GM18526 (cell line): ENCODE results near the gene SCYL1.
A peak's percentile ranks its signal among the peaks of the same experiment; 100 is the strongest.

Source experiments
- POLR2A ChIP-seq: IDR thresholded peaks from 3 replicates; pipeline ENCODE4 v1.6.1; 2011; ENCODE audit not compliant: insufficient read length; ENCODE audit errors: extremely low read depth

SCYL1 gene

GRCh38 chr11:65538915-65539743 lies 14.2 kb downstream of the SCYL1 start:
- no peak for TF ChIP-seq POLR2A

GRCh38 chr11:65539744-65540289 lies 14.9 kb downstream of the SCYL1 start:
- TF ChIP-seq POLR2A, result no peak

DNA sequence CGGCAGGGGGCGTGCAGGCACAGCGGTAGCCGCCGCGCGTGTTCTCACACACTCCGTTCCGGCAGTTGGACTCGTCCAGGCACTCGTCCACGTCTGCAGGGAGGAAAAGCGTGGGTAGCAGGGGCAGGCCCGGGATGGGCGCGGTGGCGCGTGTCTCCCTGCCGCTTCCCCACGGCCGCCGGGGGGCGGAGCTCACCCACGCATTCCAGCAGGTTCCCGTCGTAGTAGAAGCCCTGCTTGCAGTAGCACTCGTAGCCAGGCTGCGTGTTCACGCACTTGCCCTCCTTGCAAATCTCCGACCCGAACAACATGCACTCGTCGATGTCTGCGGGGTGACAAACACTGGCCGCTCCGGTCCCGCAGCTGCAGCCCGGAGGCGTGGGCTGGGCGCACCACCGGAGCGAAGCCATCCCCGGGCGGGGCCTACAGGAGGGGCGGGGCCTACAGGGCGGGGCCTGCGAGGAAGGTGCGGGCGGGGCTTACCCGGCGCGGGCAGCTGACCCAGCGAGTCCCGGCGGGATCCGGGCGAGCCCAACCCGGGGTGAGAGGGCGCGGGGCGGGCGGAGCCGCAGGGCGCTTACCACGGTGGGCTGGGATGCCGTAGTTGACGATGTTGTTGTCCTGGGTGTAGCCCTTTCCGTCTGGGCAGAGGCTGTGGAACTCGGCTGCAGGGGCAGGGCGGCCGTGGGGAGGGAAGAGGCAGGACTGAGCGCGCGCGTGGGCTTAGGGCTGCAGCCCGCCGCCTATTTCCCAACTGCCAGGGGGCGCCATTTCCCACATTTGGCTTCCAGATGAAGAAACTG lies 15.6 kb downstream of the SCYL1 start:
- TF ChIP-seq POLR2A, result peak; percentile 55

GRCh38 chr11:65541093-65541982 lies 16.5 kb downstream of the SCYL1 start:
- TF ChIP-seq POLR2A, result no peak

DNA sequence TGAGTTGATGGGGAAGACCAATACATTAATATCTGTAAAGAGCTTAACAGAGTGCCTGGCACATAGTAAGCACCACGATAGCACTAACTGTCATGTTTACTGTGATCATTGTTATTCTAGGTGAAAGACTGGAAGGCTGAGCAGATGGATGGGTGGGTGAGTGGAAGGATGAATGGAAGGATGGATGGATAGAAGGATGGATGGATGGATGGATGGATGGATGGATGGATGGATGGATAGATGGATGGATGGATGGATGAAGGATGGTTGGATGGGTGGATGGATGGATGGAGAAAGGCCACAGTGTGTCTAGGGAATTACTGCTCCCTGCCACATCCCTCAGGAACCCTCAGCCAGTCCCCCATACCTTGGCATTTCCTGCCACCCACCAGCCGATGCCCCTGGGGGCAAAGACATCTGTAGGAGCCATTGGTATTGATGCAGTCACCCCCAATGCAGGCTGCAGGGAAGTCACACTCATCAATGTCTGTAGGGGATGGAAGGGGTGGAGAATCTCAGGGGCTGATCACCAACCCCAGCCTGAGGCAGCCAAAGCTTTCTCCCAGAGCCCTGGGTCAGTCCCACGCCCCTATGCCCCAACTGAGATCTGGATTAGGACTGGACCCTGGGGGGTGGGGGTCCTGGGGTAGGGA lies 18.0 kb downstream of the SCYL1 start:
- TF ChIP-seq POLR2A, result no peak

GRCh38 chr11:65545853-65546216 lies 21.0 kb downstream of the SCYL1 start:
- TF ChIP-seq POLR2A, result no peak

- peak; percentile 42 for TF ChIP-seq POLR2A
Measured at GRCh38 chr11:65546217-65546958, 21.5 kb downstream of the SCYL1 start.

- TF ChIP-seq POLR2A, result no peak
Measured at GRCh38 chr11:65547446-65548125, 22.7 kb downstream of the SCYL1 start.

- no peak for TF ChIP-seq POLR2A
Measured at GRCh38 chr11:65548395-65548794, 23.5 kb downstream of the SCYL1 start.

- no peak for TF ChIP-seq POLR2A
Measured at GRCh38 chr11:65549096-65549495, 24.2 kb downstream of the SCYL1 start.

DNA sequence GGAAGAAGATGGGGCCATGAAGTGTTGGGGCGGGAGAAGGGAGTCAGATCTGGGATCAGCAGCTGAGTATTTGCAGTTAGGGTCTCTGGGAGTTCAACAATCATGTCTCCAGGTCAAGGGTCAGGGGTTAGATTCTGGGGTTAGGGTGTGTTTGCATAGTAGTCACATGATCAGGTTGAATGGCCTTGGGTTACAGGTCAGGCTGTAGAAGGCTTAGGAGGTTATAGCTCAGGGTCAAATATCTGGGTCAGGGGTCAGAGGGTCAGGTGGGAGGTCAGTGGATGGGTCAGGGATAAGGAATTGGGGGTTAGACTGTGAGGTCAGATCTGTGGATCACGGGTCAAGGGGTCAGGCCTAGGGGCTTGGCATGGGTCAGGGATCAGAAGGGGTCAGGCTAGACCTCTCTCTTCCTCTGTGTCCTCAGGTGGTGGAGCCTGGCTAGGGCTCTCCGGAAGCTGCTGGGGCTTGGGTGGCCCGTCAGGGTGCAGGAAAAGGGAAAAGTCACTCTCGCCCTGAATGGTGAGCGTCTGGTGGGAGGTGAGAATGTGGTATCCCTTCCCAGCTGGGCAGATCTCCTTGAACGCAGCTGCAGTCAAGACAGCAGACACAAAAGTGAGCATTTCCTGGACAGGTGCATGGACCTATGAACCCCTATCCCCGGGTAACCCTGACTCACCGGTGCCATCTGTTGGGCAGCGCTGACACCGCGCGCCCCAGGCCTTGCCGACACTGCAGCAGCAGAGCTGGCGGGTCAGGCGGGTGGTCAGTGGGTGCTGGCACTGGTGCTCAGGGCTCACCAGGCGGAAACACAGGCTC lies 26.9 kb downstream of the SCYL1 start:
- TF ChIP-seq POLR2A, result no peak

- TF ChIP-seq POLR2A, result no peak
Measured at GRCh38 chr11:65552388-65552951, 27.6 kb downstream of the SCYL1 start.
